ENCODE results near the gene CREM. TPM values are rescaled to one million over a fixed set of nuclear protein-coding genes. Genes with fewer than 3 reads are reported as not detected.

CREM gene
- total RNA-seq, 1 experiment from 2014 or later, result 21.4 TPM

DNA sequence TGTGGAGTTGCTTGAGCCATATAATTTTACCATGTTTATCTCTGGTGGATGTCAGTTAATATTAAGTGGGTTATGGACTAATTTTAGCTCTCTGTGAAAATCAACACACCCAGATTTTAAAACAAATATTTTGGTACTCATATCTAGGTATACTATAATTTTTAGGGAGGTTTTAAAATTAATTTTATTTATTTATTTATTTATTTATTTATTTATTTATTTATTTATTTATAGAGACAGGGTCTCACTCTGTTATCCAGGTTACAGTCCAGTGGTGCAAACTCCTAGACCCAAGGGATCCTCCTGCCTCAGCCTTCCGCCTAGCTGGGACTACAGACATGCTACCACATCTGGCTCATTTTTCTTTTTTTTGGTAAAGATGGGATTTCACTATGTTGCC, 7.3 kb upstream of the CREM start:
- H3K4me3 ChIP-seq (replicated peaks in 1 of 2; ENCODE audit: low read depth in 1 of 2, low read length in 2 of 2), result no peak overlapping the region
- no TSS peak for BruUV-seq (replicated peaks)
- intact Hi-C loops (cut with micrococcal nuclease), result loop anchor here (2.0 kb wide), 1 partner anchor 441 kb away; no protein-coding TSS in a partner anchor
- H4K20me1 ChIP-seq (ENCODE audit: insufficient read depth), result no peaks in the 10 kb centered on the region
- ChIA-PET RAD21 (ENCODE audit: low non-redundant PET in 1 of 2, low total read pairs in 2 of 2, uncharacterized antibody in 2 of 2, unreplicated experiment in 2 of 2) (no interaction called here), CTCF (interaction anchor here (0.6 to 3.7 kb wide), 9 partner anchors 77 to 513 kb away, joined by 3 to 21 read pairs (median 4); no protein-coding TSS in a partner anchor), POLR2A (no interaction called here)
- H3K79me2 ChIP-seq (ENCODE audit: insufficient read depth, low read length), result no peaks in the 10 kb centered on the region
- DNase-seq (ENCODE audit: low read depth, low spot score), result no peak
- no peaks in the 10 kb centered on the region for H3K9me3 ChIP-seq (ENCODE audit: control insufficient read depth in 1 of 2, insufficient read depth in 1 of 2, low read depth in 1 of 2, low read length in 2 of 2)
- H2AFZ ChIP-seq (ENCODE audit: low read depth, low read length, poor library complexity, severe bottlenecking), result no peak overlapping the region
- H3K27ac ChIP-seq (ENCODE audit: low read depth, low read length), result no peak overlapping the region
- no peak for ATAC-seq
- no peaks in the 10 kb centered on the region for H3K4me1 ChIP-seq (ENCODE audit: control insufficient read depth in 1 of 2, insufficient read depth in 2 of 2, low read length in 2 of 2)
- H3K4me2 ChIP-seq (ENCODE audit: low read length), result no peak overlapping the region
- H3K36me3 ChIP-seq (ENCODE audit: control insufficient read depth in 1 of 2, insufficient read depth in 2 of 2, low read length in 2 of 2), result no peaks in the 10 kb centered on the region
- H3K9me2 ChIP-seq (ENCODE audit: insufficient read depth), result no peaks in the 10 kb centered on the region
- no peak for TF ChIP-seq POLR2A (IDR thresholded peaks at IDR 0.05; ENCODE audit: borderline replicate concordance, extremely low read depth, insufficient read depth, insufficient read length)
- no peaks in the 10 kb centered on the region for H3K27me3 ChIP-seq (ENCODE audit: insufficient read depth, low read length)
- H3K9ac ChIP-seq (ENCODE audit: low read length), result no peak overlapping the region

DNA sequence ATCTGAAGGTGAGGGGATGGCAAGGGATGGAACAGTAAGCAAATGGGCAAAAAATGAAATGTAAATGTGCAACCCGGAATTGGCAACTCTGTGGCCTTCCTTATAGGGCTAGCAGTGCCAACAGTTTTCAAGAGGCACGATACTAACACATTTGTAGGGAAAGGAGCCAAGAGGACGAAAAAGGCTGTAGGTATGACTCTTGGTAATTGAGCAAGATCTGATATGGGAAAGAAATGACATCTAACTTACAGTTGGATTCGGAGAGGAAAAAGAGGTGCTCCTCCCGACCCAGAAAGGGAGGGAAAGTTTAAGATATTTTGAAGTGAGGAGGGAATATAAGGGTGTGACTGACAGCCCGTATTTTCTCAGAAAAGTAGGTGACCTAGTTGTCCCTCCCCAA, 2.1 kb upstream of the CREM start:
- Histone ChIP-seq H4K20me1 (ENCODE audit: insufficient read depth) (no peaks in the 10 kb centered on the region), H3K27ac (ENCODE audit: low read depth, low read length) (no peak overlapping the region), H2AFZ (ENCODE audit: low read depth, low read length, poor library complexity, severe bottlenecking) (no peak overlapping the region), H3K9me2 (ENCODE audit: insufficient read depth) (no peaks in the 10 kb centered on the region), H3K79me2 (ENCODE audit: insufficient read depth, low read length) (peaks cover 22% of the 10 kb centered on the region), H3K27me3 (ENCODE audit: insufficient read depth, low read length) (no peaks in the 10 kb centered on the region), H3K4me3 (replicated peaks in 1 of 2; ENCODE audit: low read depth in 1 of 2, low read length in 2 of 2) (no peak overlapping the region), H3K4me1 (ENCODE audit: control insufficient read depth in 1 of 2, insufficient read depth in 2 of 2, low read length in 2 of 2) (peaks cover 3 to 21% of the 10 kb centered on the region in 2 experiments; a peak in 3 of 4 replicates), H3K4me2 (ENCODE audit: low read length) (no peak overlapping the region), H3K36me3 (ENCODE audit: control insufficient read depth in 1 of 2, insufficient read depth in 2 of 2, low read length in 2 of 2) (no peaks in the 10 kb centered on the region), H3K9ac (ENCODE audit: low read length) (no peak overlapping the region), H3K9me3 (ENCODE audit: control insufficient read depth in 1 of 2, insufficient read depth in 1 of 2, low read depth in 1 of 2, low read length in 2 of 2) (no peaks in the 10 kb centered on the region)
- ChIA-PET RAD21 (ENCODE audit: low non-redundant PET in 1 of 2, low total read pairs in 2 of 2, uncharacterized antibody in 2 of 2, unreplicated experiment in 2 of 2) (no interaction called here), CTCF (no interaction called here), POLR2A (no interaction called here)
- TF ChIP-seq ZFX (IDR thresholded peaks at IDR 0.05) (no peak), EZH2phosphoT487 (IDR thresholded peaks at IDR 0.05; ENCODE audit: borderline replicate concordance) (no peak), CBX3 (IDR thresholded peaks at IDR 0.05; ENCODE audit: low read depth) (no peak), RAD21 (IDR thresholded peaks at IDR 0.05; ENCODE audit: low read depth) (no peak), SRF (IDR thresholded peaks at IDR 0.05; ENCODE audit: low read depth) (no peak)
- TF ChIP-seq, protein P1, sequence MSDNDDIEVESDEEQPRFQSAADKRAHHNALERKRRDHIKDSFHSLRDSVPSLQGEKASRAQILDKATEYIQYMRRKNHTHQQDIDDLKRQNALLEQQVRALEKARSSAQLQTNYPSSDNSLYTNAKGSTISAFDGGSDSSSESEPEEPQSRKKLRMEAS (IDR thresholded peaks at IDR 0.05), result no peak
- TF ChIP-seq, protein P2, sequence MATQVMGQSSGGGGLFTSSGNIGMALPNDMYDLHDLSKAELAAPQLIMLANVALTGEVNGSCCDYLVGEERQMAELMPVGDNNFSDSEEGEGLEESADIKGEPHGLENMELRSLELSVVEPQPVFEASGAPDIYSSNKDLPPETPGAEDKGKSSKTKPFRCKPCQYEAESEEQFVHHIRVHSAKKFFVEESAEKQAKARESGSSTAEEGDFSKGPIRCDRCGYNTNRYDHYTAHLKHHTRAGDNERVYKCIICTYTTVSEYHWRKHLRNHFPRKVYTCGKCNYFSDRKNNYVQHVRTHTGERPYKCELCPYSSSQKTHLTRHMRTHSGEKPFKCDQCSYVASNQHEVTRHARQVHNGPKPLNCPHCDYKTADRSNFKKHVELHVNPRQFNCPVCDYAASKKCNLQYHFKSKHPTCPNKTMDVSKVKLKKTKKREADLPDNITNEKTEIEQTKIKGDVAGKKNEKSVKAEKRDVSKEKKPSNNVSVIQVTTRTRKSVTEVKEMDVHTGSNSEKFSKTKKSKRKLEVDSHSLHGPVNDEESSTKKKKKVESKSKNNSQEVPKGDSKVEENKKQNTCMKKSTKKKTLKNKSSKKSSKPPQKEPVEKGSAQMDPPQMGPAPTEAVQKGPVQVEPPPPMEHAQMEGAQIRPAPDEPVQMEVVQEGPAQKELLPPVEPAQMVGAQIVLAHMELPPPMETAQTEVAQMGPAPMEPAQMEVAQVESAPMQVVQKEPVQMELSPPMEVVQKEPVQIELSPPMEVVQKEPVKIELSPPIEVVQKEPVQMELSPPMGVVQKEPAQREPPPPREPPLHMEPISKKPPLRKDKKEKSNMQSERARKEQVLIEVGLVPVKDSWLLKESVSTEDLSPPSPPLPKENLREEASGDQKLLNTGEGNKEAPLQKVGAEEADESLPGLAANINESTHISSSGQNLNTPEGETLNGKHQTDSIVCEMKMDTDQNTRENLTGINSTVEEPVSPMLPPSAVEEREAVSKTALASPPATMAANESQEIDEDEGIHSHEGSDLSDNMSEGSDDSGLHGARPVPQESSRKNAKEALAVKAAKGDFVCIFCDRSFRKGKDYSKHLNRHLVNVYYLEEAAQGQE (IDR thresholded peaks at IDR 0.05; ENCODE audit: low read depth), result no peak
- BruUV-seq (replicated peaks), result no TSS peak
- ATAC-seq (no peak), DNase-seq (ENCODE audit: low read depth, low spot score) (no peak)
- intact Hi-C loops (cut with micrococcal nuclease), result no loop called here

All from HCT116 (cell line).